HS-27A (cell line): ENCODE results near the gene ADCY2.

Source experiments
- DNase-seq: peaks from one replicate; pipeline ENCODE4 v3.0.0-alpha.2; 2012; ENCODE audit warnings: low read depth, missing footprints

The ADCY2 gene

GRCh38 chr5:7869474-7870136 lies 473.7 kb downstream of the ADCY2 start:
- DNase-seq: no peak

GRCh38 chr5:7871653-7872052 lies 475.7 kb downstream of the ADCY2 start:
- no peak for DNase-seq

- DNase-seq: no peak
Measured at GRCh38 chr5:7872517-7873130, 476.7 kb downstream of the ADCY2 start.

GRCh38 chr5:7873216-7873615 lies 477.3 kb downstream of the ADCY2 start:
- DNase-seq: no peak

- no peak for DNase-seq
Measured at GRCh38 chr5:7874639-7875038, 478.7 kb downstream of the ADCY2 start.

GRCh38 chr5:7875151-7875550 lies 479.2 kb downstream of the ADCY2 start:
- no peak for DNase-seq

GRCh38 chr5:7876867-7877266 lies 480.9 kb downstream of the ADCY2 start:
- no peak for DNase-seq

- DNase-seq: no peak
Measured at GRCh38 chr5:7877851-7878250, 481.9 kb downstream of the ADCY2 start.

- DNase-seq: no peak
Measured at GRCh38 chr5:7878381-7878873, 482.5 kb downstream of the ADCY2 start.
